ENCODE results near the gene EMID1. TPM values are rescaled to one million over a fixed set of nuclear protein-coding genes. Genes with fewer than 3 reads are reported as not detected.

Gene EMID1
- total and polyA plus RNA-seq, 4 donors = 4.9 to 30.2 (median 8.4) TPM

- no peak overlapping the region for H3K9ac ChIP-seq (ENCODE audit: insufficient read depth in 1 of 2, low read length in 2 of 2)
- no peak for ATAC-seq (ENCODE audit: insufficient read depth, low FRiP score)
- no peak for DNase-seq
- no peak overlapping the region for H3K4me3 ChIP-seq
- H3K4me1 ChIP-seq (ENCODE audit: control insufficient read depth in 5 of 5, insufficient read depth in 5 of 5, low read length in 5 of 5) = peaks cover 0 to 28% (median 4%) of the 10 kb centered on the region in 5 donors
- peaks cover 0 to 3% (median 0%) of the 10 kb centered on the region in 4 donors for H3K36me3 ChIP-seq (ENCODE audit: control insufficient read depth in 4 of 4, insufficient read depth in 4 of 4, low read length in 4 of 4)
- 88 to 89% methylated on average over 7 of the region's 7 CpGs for WGBS, 2 donors
- TF ChIP-seq, protein P1, sequence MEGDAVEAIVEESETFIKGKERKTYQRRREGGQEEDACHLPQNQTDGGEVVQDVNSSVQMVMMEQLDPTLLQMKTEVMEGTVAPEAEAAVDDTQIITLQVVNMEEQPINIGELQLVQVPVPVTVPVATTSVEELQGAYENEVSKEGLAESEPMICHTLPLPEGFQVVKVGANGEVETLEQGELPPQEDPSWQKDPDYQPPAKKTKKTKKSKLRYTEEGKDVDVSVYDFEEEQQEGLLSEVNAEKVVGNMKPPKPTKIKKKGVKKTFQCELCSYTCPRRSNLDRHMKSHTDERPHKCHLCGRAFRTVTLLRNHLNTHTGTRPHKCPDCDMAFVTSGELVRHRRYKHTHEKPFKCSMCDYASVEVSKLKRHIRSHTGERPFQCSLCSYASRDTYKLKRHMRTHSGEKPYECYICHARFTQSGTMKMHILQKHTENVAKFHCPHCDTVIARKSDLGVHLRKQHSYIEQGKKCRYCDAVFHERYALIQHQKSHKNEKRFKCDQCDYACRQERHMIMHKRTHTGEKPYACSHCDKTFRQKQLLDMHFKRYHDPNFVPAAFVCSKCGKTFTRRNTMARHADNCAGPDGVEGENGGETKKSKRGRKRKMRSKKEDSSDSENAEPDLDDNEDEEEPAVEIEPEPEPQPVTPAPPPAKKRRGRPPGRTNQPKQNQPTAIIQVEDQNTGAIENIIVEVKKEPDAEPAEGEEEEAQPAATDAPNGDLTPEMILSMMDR (IDR thresholded peaks at IDR 0.05; ENCODE audit: control extremely low read depth, extremely low read depth) = no peak
- no peaks in the 10 kb centered on the region for H3K27me3 ChIP-seq (ENCODE audit: control insufficient read depth in 3 of 3, insufficient read depth in 3 of 3, low read length in 2 of 3)
- no peak overlapping the region for H3K27ac ChIP-seq (ENCODE audit: low read depth in 1 of 2, low read length in 1 of 2)
- no peaks in the 10 kb centered on the region for H3K9me3 ChIP-seq (ENCODE audit: control insufficient read depth in 4 of 4, insufficient read depth in 3 of 4, low read length in 3 of 4)
Observed at GRCh38 chr22:29200901-29201300, 4.8 kb upstream of the EMID1 start.

GRCh38 chr22:29201782-29202181, 3.9 kb upstream of the EMID1 start:
- Histone ChIP-seq H3K27me3 (ENCODE audit: control insufficient read depth in 3 of 3, insufficient read depth in 3 of 3, low read length in 2 of 3) (no peaks in the 10 kb centered on the region), H3K9me3 (ENCODE audit: control insufficient read depth in 4 of 4, insufficient read depth in 3 of 4, low read length in 3 of 4) (no peaks in the 10 kb centered on the region), H3K4me1 (ENCODE audit: control insufficient read depth in 5 of 5, insufficient read depth in 5 of 5, low read length in 5 of 5) (peaks cover 0 to 34% (median 7%) of the 10 kb centered on the region in 5 donors), H3K4me3 (no peak overlapping the region), H3K9ac (ENCODE audit: insufficient read depth in 1 of 2, low read length in 2 of 2) (no peak overlapping the region), H3K27ac (ENCODE audit: low read depth in 1 of 2, low read length in 1 of 2) (peak overlapping the region in 1 of 2 donors; percentile 79), H3K36me3 (ENCODE audit: control insufficient read depth in 4 of 4, insufficient read depth in 4 of 4, low read length in 4 of 4) (peaks cover 0 to 3% (median 0%) of the 10 kb centered on the region in 4 donors)
- DNase-seq (no peak), ATAC-seq (ENCODE audit: insufficient read depth, low FRiP score) (no peak)
- TF ChIP-seq, protein P1 (IDR thresholded peaks at IDR 0.05; ENCODE audit: control extremely low read depth, extremely low read depth) = no peak
- WGBS, 2 donors = 35 to 46% methylated on average over 7 of the region's 7 CpGs

- DNase-seq (peak; percentile 79 to 94 (median 87)), ATAC-seq (ENCODE audit: insufficient read depth, low FRiP score) (peak; percentile 19)
- H3K9ac ChIP-seq (ENCODE audit: insufficient read depth in 1 of 2, low read length in 2 of 2) = peak overlapping the region in 1 of 2 donors; percentile 14
- peaks cover 0 to 3% (median 0%) of the 10 kb centered on the region in 4 donors for H3K36me3 ChIP-seq (ENCODE audit: control insufficient read depth in 4 of 4, insufficient read depth in 4 of 4, low read length in 4 of 4)
- TF ChIP-seq, protein P1 (IDR thresholded peaks at IDR 0.05; ENCODE audit: control extremely low read depth, extremely low read depth) = no peak
- no peak overlapping the region for H3K4me3 ChIP-seq
- 9 to 19% methylated on average over 23 to 24 of the region's 24 CpGs for WGBS, 2 donors
- H3K27ac ChIP-seq (ENCODE audit: low read depth in 1 of 2, low read length in 1 of 2) = peak overlapping the region in 1 of 2 donors; percentile 79
- peaks cover 0 to 41% (median 12%) of the 10 kb centered on the region in 5 donors for H3K4me1 ChIP-seq (ENCODE audit: control insufficient read depth in 5 of 5, insufficient read depth in 5 of 5, low read length in 5 of 5)
- no peaks in the 10 kb centered on the region for H3K27me3 ChIP-seq (ENCODE audit: control insufficient read depth in 3 of 3, insufficient read depth in 3 of 3, low read length in 2 of 3)
- no peaks in the 10 kb centered on the region for H3K9me3 ChIP-seq (ENCODE audit: control insufficient read depth in 4 of 4, insufficient read depth in 3 of 4, low read length in 3 of 4)
Observed at GRCh38 chr22:29202212-29203192, 3.2 kb upstream of the EMID1 start.
